Activated naive CD8-positive, alpha-beta T cell treated with anti-CD3 and anti-CD28 coated beads, Interleukin-2, amount 50 U/mL, for 24 hours (primary cell): ENCODE results near the gene ZNF518B.
"Not testable (repeated sequence)": the region's sequence is repeated elsewhere in the genome, so short reads cannot be mapped to it uniquely, and the experiment has no call there.

Source experiments
- ATAC-seq: fragments of 150-1000 bp; cut with Tn5 transposase; one replicate; pipeline ENCODE4 v1.10.0; 2021
- DNase-seq: peaks from one replicate; pipeline ENCODE4 v3.0.0; 2021
- H3K27ac Mint-ChIP-seq: one replicate; pipeline ENCODE4 v1.8.0; 2021; ENCODE audit warnings: mild to moderate bottlenecking, mixed read lengths
- H3K27me3 Mint-ChIP-seq: one replicate; pipeline ENCODE4 v1.8.0; 2021; ENCODE audit warnings: mixed read lengths
- H3K36me3 Mint-ChIP-seq: one replicate; pipeline ENCODE4 v1.8.0; 2021; ENCODE audit warnings: low read depth, mixed read lengths
- H3K4me1 Mint-ChIP-seq: one replicate; pipeline ENCODE4 v1.8.0; 2021; ENCODE audit warnings: mixed read lengths
- H3K4me3 Mint-ChIP-seq: one replicate; pipeline ENCODE4 v1.8.0; 2021; ENCODE audit warnings: mild to moderate bottlenecking, moderate library complexity, mixed read lengths
- H3K9me3 Mint-ChIP-seq: one replicate; pipeline ENCODE4 v1.8.0; 2021; ENCODE audit warnings: mixed read lengths

The ZNF518B gene

GRCh38 chr4:10437735-10438134 lies 19.5 kb downstream of the ZNF518B start:
- no peak overlapping the region for H3K27ac Mint-ChIP-seq
- DNase-seq (no peak), ATAC-seq (no peak)
- no peaks in the 10 kb centered on the region for H3K4me1 Mint-ChIP-seq
- peaks cover 15% of the 10 kb centered on the region for H3K9me3 Mint-ChIP-seq
- peaks cover 16% of the 10 kb centered on the region for H3K36me3 Mint-ChIP-seq
- H3K27me3 Mint-ChIP-seq: no peaks in the 10 kb centered on the region
- no peak overlapping the region for H3K4me3 Mint-ChIP-seq

GRCh38 chr4:10427680-10428079 lies 29.5 kb downstream of the ZNF518B start:
- not testable (repeated sequence) for H3K27ac Mint-ChIP-seq, DNase-seq, ATAC-seq, H3K4me1 Mint-ChIP-seq, H3K4me3 Mint-ChIP-seq, H3K27me3 Mint-ChIP-seq, H3K36me3 Mint-ChIP-seq
- H3K9me3 Mint-ChIP-seq: peaks cover 16% of the 10 kb centered on the region

GRCh38 chr4:10421344-10422055 lies 35.7 kb downstream of the ZNF518B start:
- Mint-ChIP-seq H3K4me3 (no peak overlapping the region), H3K4me1 (peaks cover 23% of the 10 kb centered on the region), H3K9me3 (peaks cover 8% of the 10 kb centered on the region), H3K27me3 (no peaks in the 10 kb centered on the region), H3K36me3 (no peaks in the 10 kb centered on the region), H3K27ac (no peak overlapping the region)
- DNase-seq (no peak), ATAC-seq (peak; percentile 65)

GRCh38 chr4:10417740-10418139 lies 39.5 kb downstream of the ZNF518B start:
- no peaks in the 10 kb centered on the region for H3K36me3 Mint-ChIP-seq
- H3K4me1 Mint-ChIP-seq: peaks cover 39% of the 10 kb centered on the region
- ATAC-seq: no peak
- no peaks in the 10 kb centered on the region for H3K27me3 Mint-ChIP-seq
- no peak overlapping the region for H3K27ac Mint-ChIP-seq
- no peaks in the 10 kb centered on the region for H3K9me3 Mint-ChIP-seq
- DNase-seq: no peak
- no peak overlapping the region for H3K4me3 Mint-ChIP-seq

- no peak overlapping the region for H3K4me3 Mint-ChIP-seq
- DNase-seq (peak; percentile 13), ATAC-seq (peak; percentile 90)
- H3K9me3 Mint-ChIP-seq: no peaks in the 10 kb centered on the region
- H3K27ac Mint-ChIP-seq: no peak overlapping the region
- H3K4me1 Mint-ChIP-seq: peaks cover 32% of the 10 kb centered on the region
- H3K27me3 Mint-ChIP-seq: no peaks in the 10 kb centered on the region
- H3K36me3 Mint-ChIP-seq: no peaks in the 10 kb centered on the region
These were observed 40.8 kb downstream of the ZNF518B start for GRCh38 chr4:10416441-10416840.

- Mint-ChIP-seq H3K27me3 (no peaks in the 10 kb centered on the region), H3K27ac (no peak overlapping the region), H3K9me3 (no peaks in the 10 kb centered on the region), H3K36me3 (no peaks in the 10 kb centered on the region), H3K4me3 (no peak overlapping the region), H3K4me1 (peaks cover 28% of the 10 kb centered on the region)
- DNase-seq: no peak
- no peak for ATAC-seq
These were observed 44.0 kb downstream of the ZNF518B start for GRCh38 chr4:10413177-10413576.

- Mint-ChIP-seq H3K4me3 (no peak overlapping the region), H3K27ac (no peak overlapping the region), H3K27me3 (no peaks in the 10 kb centered on the region)
These were observed 51.6 kb downstream of the ZNF518B start for GRCh38 chr4:10405672-10406071.

GRCh38 chr4:10403633-10404445 lies 53.4 kb downstream of the ZNF518B start:
- ATAC-seq (no peak), DNase-seq (no peak)
- Mint-ChIP-seq H3K36me3 (no peaks in the 10 kb centered on the region), H3K4me3 (no peak overlapping the region), H3K27me3 (no peaks in the 10 kb centered on the region), H3K27ac (no peak overlapping the region), H3K4me1 (no peaks in the 10 kb centered on the region), H3K9me3 (no peaks in the 10 kb centered on the region)

More at GRCh38 chr4:10405672-10406071, 51.6 kb downstream of the ZNF518B start:
- Mint-ChIP-seq H3K4me1 (no peaks in the 10 kb centered on the region), H3K9me3 (no peaks in the 10 kb centered on the region), H3K36me3 (no peaks in the 10 kb centered on the region)
- DNase-seq (no peak), ATAC-seq (no peak)

GRCh38 chr4:10395971-10396580 lies 61.1 kb downstream of the ZNF518B start:
- Mint-ChIP-seq H3K4me3 (no peak overlapping the region), H3K36me3 (no peaks in the 10 kb centered on the region), H3K27me3 (no peaks in the 10 kb centered on the region), H3K4me1 (no peaks in the 10 kb centered on the region), H3K27ac (no peak overlapping the region), H3K9me3 (peaks cover 4% of the 10 kb centered on the region)
- ATAC-seq (no peak), DNase-seq (no peak)
